Gastroesophageal sphincter (tissue), 4 donors: Measurements from ENCODE around the gene LAMB1. TPM values are rescaled to one million over a fixed set of nuclear protein-coding genes. Genes with fewer than 3 reads are reported as not detected.

Source experiments
- ATAC-seq: fragments of 150-250 bp; one replicate; pipeline ENCODE4 v1.9.1; 2016; ENCODE audit warnings: mild to moderate bottlenecking, moderate library complexity
- H3K27ac ChIP-seq, 4 donors: fragments of 200-600 bp; sonication (generic) in 3 of 4; 1 replicate in 3 of 4; 2 replicates in 1 of 4; pipeline ENCODE4 v1.5.1; 2016 to 2019
- H3K27me3 ChIP-seq: fragments of 200-600 bp; sonication (generic); one replicate; pipeline ENCODE4 v1.5.1; 2019
- H3K36me3 ChIP-seq, 2 donors: fragments of 200-600 bp; sonication (generic); one replicate each; pipeline ENCODE4 v1.5.1; 2019; ENCODE audit warnings: control low read depth in 1 of 2
- H3K4me1 ChIP-seq, 3 donors: fragments of 200-600 bp; sonication (generic); 1 replicate in 2 of 3; 2 replicates in 1 of 3; pipeline ENCODE4 v1.5.1; 2016 to 2019; ENCODE audit warnings: control low read depth in 2 of 3
- H3K4me3 ChIP-seq, 2 donors: fragments of 200-600 bp; sonication (generic); one replicate each; pipeline ENCODE4 v1.5.1; 2019; ENCODE audit warnings: mild to moderate bottlenecking in 1 of 2, moderate library complexity in 1 of 2
- H3K9me3 ChIP-seq, 3 donors: fragments of 200-600 bp; sonication (generic); one replicate each; pipeline ENCODE4 v1.5.1; 2017 to 2019; ENCODE audit warnings: control low read depth in 2 of 3
- CTCF ChIP-seq, 4 experiments: fragments of 200-600 bp in 2 of 4; fragments of 450-650 bp in 2 of 4; sonication (generic) in 1 of 4; IDR thresholded peaks; one replicate each; pipeline ENCODE4 v1.5.1; 2017 to 2019; ENCODE audit warnings: antibody characterized with exemption in 4 of 4, mild to moderate bottlenecking in 2 of 4, moderate library complexity in 2 of 4
- EP300 ChIP-seq: sonication (generic); formaldehyde crosslinking; IDR thresholded peaks from one replicate; pipeline ENCODE4 v1.6.1; 2017; ENCODE audit warnings: antibody characterized with exemption, mild to moderate bottlenecking
- POLR2A ChIP-seq, 2 donors: fragments of 450-650 bp; IDR thresholded peaks; one replicate each; pipeline ENCODE4 v1.6.1; 2017; ENCODE audit warnings: antibody characterized with exemption in 2 of 2, mild to moderate bottlenecking in 2 of 2, moderate library complexity in 1 of 2
- POLR2AphosphoS5 ChIP-seq: sonication (generic); formaldehyde crosslinking; IDR thresholded peaks from one replicate; pipeline ENCODE4 v1.6.1; 2017; ENCODE audit warnings: antibody characterized with exemption
- WGBS, 2 donors: methylation state at CpG; one replicate each; pipeline ENCODE4 v1.1.5; 2018; ENCODE audit warnings: low coverage in 1 of 2; 5-methylcytosine and 5-hydroxymethylcytosine counted together
- total RNA-seq, 4 donors: library from RNA; depleted of rRNA; stranded (reverse); fragments of >200 nt; gene quantifications; one replicate each; pipeline ENCODE4 v1.1.0, GENCODE V29; 2016

The LAMB1 gene
- total RNA-seq, 4 donors from 2014 or later: 130 to 193 (median 179) TPM

GRCh38 chr7:107934991-107935770, 67.8 kb downstream of the LAMB1 start:
- no peak for TF ChIP-seq POLR2AphosphoS5
- no peak for TF ChIP-seq POLR2A (IDR thresholded peaks at IDR 0.05)
- TF ChIP-seq EP300: no peak
- no peaks in the 10 kb centered on the region for H3K27me3 ChIP-seq
- no peak overlapping the region for H3K4me3 ChIP-seq
- H3K27ac ChIP-seq: peak overlapping the region in 3 of 4 donors; percentile 46 to 85 (median 83)
- no peaks in the 10 kb centered on the region for H3K9me3 ChIP-seq
- H3K4me1 ChIP-seq: peaks cover 33 to 67% (median 34%) of the 10 kb centered on the region in 3 donors
- ATAC-seq: no peak
- peaks cover 4 to 51% of the 10 kb centered on the region in 2 donors for H3K36me3 ChIP-seq
- 62 to 65% methylated on average over 3 to 7 of the region's 8 CpGs for WGBS, 2 donors

- Histone ChIP-seq H3K4me1 (peaks cover 20 to 50% (median 23%) of the 10 kb centered on the region in 3 donors), H3K36me3 (peaks cover 4 to 63% of the 10 kb centered on the region in 2 donors), H3K27me3 (no peaks in the 10 kb centered on the region), H3K4me3 (no peak overlapping the region), H3K27ac (peak overlapping the region; percentile 43 to 85 (median 66)), H3K9me3 (no peaks in the 10 kb centered on the region)
- WGBS, 2 donors: 15 to 57% methylated on average over 5 to 6 of the region's 6 CpGs
- no peak for ATAC-seq
- no peak for TF ChIP-seq CTCF (IDR thresholded peaks at IDR 0.05)
- peak; percentile 36 for TF ChIP-seq POLR2AphosphoS5
Measured at GRCh38 chr7:107933386-107934013, 69.5 kb downstream of the LAMB1 start.

- no peak overlapping the region for H3K4me3 ChIP-seq
- H3K4me1 ChIP-seq: peaks cover 14 to 43% (median 18%) of the 10 kb centered on the region in 3 donors
- 24 to 67% methylated on average over 2 of the region's 2 CpGs for WGBS, 2 donors
- peak overlapping the region; percentile 39 to 85 (median 76) for H3K27ac ChIP-seq
- H3K9me3 ChIP-seq: no peaks in the 10 kb centered on the region
- no peaks in the 10 kb centered on the region for H3K27me3 ChIP-seq
- peaks cover 4 to 70% of the 10 kb centered on the region in 2 donors for H3K36me3 ChIP-seq
- TF ChIP-seq POLR2A (IDR thresholded peaks at IDR 0.05): no peak
- no peak for TF ChIP-seq EP300
- no peak for TF ChIP-seq CTCF (IDR thresholded peaks at IDR 0.05)
- no peak for TF ChIP-seq POLR2AphosphoS5
- ATAC-seq: no peak
Measured at GRCh38 chr7:107932805-107933204, 70.2 kb downstream of the LAMB1 start.

GRCh38 chr7:107931740-107932515, 71.0 kb downstream of the LAMB1 start:
- 20% methylated on average over 1 of the region's 5 CpGs; no CpG with 5 or more reads in 1 of the 2 donors for whole genome bisulfite sequencing, 2 donors
- Histone ChIP-seq H3K4me1 (peaks cover 9 to 35% (median 11%) of the 10 kb centered on the region in 3 donors), H3K36me3 (peaks cover 4 to 79% of the 10 kb centered on the region in 2 donors), H3K27me3 (no peaks in the 10 kb centered on the region), H3K9me3 (no peaks in the 10 kb centered on the region), H3K4me3 (no peak overlapping the region), H3K27ac (peak overlapping the region in 3 of 4 donors; percentile 70 to 85 (median 83))
- ATAC-seq: no peak
- TF ChIP-seq POLR2AphosphoS5 (no peak), CTCF (IDR thresholded peaks at IDR 0.05) (no peak), POLR2A (IDR thresholded peaks at IDR 0.05) (no peak), EP300 (no peak)

GRCh38 chr7:107926481-107926880, 76.5 kb downstream of the LAMB1 start:
- Histone ChIP-seq H3K4me3 (no peak overlapping the region), H3K36me3 (peaks cover 0 to 100% of the 10 kb centered on the region in 2 donors), H3K4me1 (peaks cover 0 to 26% (median 0%) of the 10 kb centered on the region in 3 donors), H3K9me3 (no peaks in the 10 kb centered on the region), H3K27me3 (no peaks in the 10 kb centered on the region), H3K27ac (peak overlapping the region in 1 of 4 donors; percentile 24)
- TF ChIP-seq EP300: no peak
- TF ChIP-seq POLR2A (IDR thresholded peaks at IDR 0.05): no peak
- no peak for TF ChIP-seq CTCF (IDR thresholded peaks at IDR 0.05)
- TF ChIP-seq POLR2AphosphoS5: no peak
- 73 to 76% methylated on average over 1 of the region's 1 CpG for WGBS, 2 donors
- ATAC-seq: no peak
